ENCODE data around the gene EEFSEC. TPM values are rescaled to one million over a fixed set of nuclear protein-coding genes. Genes with fewer than 3 reads are reported as not detected.
A peak's percentile ranks its signal among the peaks of the same experiment; 100 is the strongest.

EEFSEC gene
- total RNA-seq, 1 donor from 2014 or later = 15.6 TPM

- Mint-ChIP-seq H3K4me1 (ENCODE audit: unreplicated experiment) (peaks cover 17% of the 10 kb centered on the region), H3K4me3 (ENCODE audit: unreplicated experiment) (no peak overlapping the region), H3K36me3 (ENCODE audit: unreplicated experiment) (no peaks in the 10 kb centered on the region), H3K9me3 (ENCODE audit: unreplicated experiment) (peaks cover 6% of the 10 kb centered on the region), H3K27me3 (ENCODE audit: unreplicated experiment) (peaks cover 14% of the 10 kb centered on the region), H3K27ac (ENCODE audit: unreplicated experiment) (no peak overlapping the region)
- DNase-seq (ENCODE audit: extremely low spot score, unreplicated experiment) = no peak
- TF ChIP-seq, protein P1, sequence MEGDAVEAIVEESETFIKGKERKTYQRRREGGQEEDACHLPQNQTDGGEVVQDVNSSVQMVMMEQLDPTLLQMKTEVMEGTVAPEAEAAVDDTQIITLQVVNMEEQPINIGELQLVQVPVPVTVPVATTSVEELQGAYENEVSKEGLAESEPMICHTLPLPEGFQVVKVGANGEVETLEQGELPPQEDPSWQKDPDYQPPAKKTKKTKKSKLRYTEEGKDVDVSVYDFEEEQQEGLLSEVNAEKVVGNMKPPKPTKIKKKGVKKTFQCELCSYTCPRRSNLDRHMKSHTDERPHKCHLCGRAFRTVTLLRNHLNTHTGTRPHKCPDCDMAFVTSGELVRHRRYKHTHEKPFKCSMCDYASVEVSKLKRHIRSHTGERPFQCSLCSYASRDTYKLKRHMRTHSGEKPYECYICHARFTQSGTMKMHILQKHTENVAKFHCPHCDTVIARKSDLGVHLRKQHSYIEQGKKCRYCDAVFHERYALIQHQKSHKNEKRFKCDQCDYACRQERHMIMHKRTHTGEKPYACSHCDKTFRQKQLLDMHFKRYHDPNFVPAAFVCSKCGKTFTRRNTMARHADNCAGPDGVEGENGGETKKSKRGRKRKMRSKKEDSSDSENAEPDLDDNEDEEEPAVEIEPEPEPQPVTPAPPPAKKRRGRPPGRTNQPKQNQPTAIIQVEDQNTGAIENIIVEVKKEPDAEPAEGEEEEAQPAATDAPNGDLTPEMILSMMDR (IDR thresholded peaks at IDR 0.05) = no peak
Measured at GRCh38 chr3:128127236-128127635, 26.0 kb upstream of the EEFSEC start.

DNA sequence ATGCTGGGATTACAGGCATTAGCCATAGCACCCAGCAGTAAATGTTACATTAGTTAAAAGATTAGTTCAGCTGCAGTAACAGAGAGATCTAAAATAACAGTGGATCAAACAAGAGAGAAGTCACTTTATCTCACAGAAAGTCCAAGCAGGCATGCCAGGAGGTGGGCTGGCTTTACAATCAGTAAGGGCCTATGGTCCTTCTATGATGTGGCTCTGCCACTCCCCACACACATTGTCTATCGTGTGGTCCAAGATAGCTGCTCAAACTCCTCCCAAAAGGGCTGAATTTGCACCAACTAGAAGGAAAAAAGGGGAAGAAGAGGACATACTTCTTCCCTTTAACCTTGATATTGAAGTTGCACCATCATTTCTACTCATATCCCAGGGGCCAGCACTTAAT lies 25.0 kb upstream of the EEFSEC start:
- Mint-ChIP-seq H3K4me1 (ENCODE audit: unreplicated experiment) (peaks cover 9% of the 10 kb centered on the region), H3K36me3 (ENCODE audit: unreplicated experiment) (no peaks in the 10 kb centered on the region), H3K4me3 (ENCODE audit: unreplicated experiment) (no peak overlapping the region), H3K27me3 (ENCODE audit: unreplicated experiment) (peaks cover 14% of the 10 kb centered on the region), H3K9me3 (ENCODE audit: unreplicated experiment) (peaks cover 6% of the 10 kb centered on the region), H3K27ac (ENCODE audit: unreplicated experiment) (no peak overlapping the region)
- TF ChIP-seq, protein P1 (IDR thresholded peaks at IDR 0.05) = no peak
- DNase-seq (ENCODE audit: extremely low spot score, unreplicated experiment) = no peak

DNA sequence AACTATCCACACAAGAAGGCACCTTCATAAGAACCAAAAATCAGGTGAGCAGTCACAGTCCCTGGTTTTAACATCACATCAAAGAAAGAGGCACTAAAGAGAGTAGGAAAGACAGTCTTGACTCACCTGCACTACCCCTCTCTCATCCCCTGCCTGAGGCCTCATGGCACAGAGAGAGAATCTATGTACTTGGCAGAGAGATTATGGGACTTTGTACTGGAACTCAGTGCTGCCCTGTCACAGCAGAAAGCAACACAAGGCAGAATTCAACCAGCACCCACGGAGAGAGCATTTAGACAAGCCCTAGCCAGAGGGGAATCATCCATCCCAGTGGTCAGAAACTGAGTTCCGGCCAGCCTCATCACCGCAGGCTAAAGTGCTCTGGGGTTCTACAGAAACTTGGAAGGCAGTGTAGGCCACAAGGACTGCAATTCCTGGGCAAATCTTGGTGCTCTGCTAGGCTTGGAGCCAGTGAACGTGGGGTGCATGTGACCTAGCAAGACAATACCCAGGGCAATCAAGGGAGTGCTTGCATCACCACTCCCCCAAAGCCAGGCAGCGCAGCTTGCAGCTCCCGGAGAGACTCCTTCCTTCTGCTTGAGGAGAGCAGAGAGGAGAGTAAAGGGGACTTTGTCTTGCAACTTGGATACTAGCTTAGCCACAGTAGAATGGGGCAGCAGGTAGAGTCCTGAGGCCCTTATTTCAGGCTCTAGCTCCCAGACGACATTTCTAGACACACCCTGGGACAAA lies 21.2 kb upstream of the EEFSEC start:
- H3K4me1 Mint-ChIP-seq (ENCODE audit: unreplicated experiment) = no peaks in the 10 kb centered on the region
- no peak for DNase-seq (ENCODE audit: extremely low spot score, unreplicated experiment)
- H3K4me3 Mint-ChIP-seq (ENCODE audit: unreplicated experiment) = no peak overlapping the region
- TF ChIP-seq, protein P1 (IDR thresholded peaks at IDR 0.05) = no peak
- peaks cover 33% of the 10 kb centered on the region for H3K27me3 Mint-ChIP-seq (ENCODE audit: unreplicated experiment)
- no peak overlapping the region for H3K27ac Mint-ChIP-seq (ENCODE audit: unreplicated experiment)
- H3K36me3 Mint-ChIP-seq (ENCODE audit: unreplicated experiment) = no peaks in the 10 kb centered on the region
- peaks cover 3% of the 10 kb centered on the region for H3K9me3 Mint-ChIP-seq (ENCODE audit: unreplicated experiment)

GRCh38 chr3:128133273-128133883 lies 19.9 kb upstream of the EEFSEC start:
- Mint-ChIP-seq H3K4me3 (ENCODE audit: unreplicated experiment) (no peak overlapping the region), H3K27me3 (ENCODE audit: unreplicated experiment) (peaks cover 46% of the 10 kb centered on the region), H3K9me3 (ENCODE audit: unreplicated experiment) (peaks cover 7% of the 10 kb centered on the region), H3K4me1 (ENCODE audit: unreplicated experiment) (no peaks in the 10 kb centered on the region), H3K36me3 (ENCODE audit: unreplicated experiment) (no peaks in the 10 kb centered on the region), H3K27ac (ENCODE audit: unreplicated experiment) (no peak overlapping the region)
- DNase-seq (ENCODE audit: extremely low spot score, unreplicated experiment) = no peak
- TF ChIP-seq, protein P1 (IDR thresholded peaks at IDR 0.05) = peak; percentile 64

- Mint-ChIP-seq H3K27me3 (ENCODE audit: unreplicated experiment) (peaks cover 17% of the 10 kb centered on the region), H3K4me1 (ENCODE audit: unreplicated experiment) (peaks cover 7% of the 10 kb centered on the region)
- TF ChIP-seq, protein P1 (IDR thresholded peaks at IDR 0.05) = no peak
Measured at GRCh38 chr3:128143496-128143895, 9.8 kb upstream of the EEFSEC start.

More at GRCh38 chr3:128143496-128143895, 9.8 kb upstream of the EEFSEC start:
- DNase-seq (ENCODE audit: extremely low spot score, unreplicated experiment) = no peak
- no peak overlapping the region for H3K4me3 Mint-ChIP-seq (ENCODE audit: unreplicated experiment)
- H3K9me3 Mint-ChIP-seq (ENCODE audit: unreplicated experiment) = peaks cover 7% of the 10 kb centered on the region
- H3K36me3 Mint-ChIP-seq (ENCODE audit: unreplicated experiment) = no peaks in the 10 kb centered on the region
- H3K27ac Mint-ChIP-seq (ENCODE audit: unreplicated experiment) = peak overlapping the region; percentile 43
